ENCODE measurements around the gene SLC24A1.
A peak's percentile ranks its signal among the peaks of the same experiment; 100 is the strongest.
"Not testable (repeated sequence)": the region's sequence is repeated elsewhere in the genome, so short reads cannot be mapped to it uniquely, and the experiment has no call there.

Gene SLC24A1

DNA sequence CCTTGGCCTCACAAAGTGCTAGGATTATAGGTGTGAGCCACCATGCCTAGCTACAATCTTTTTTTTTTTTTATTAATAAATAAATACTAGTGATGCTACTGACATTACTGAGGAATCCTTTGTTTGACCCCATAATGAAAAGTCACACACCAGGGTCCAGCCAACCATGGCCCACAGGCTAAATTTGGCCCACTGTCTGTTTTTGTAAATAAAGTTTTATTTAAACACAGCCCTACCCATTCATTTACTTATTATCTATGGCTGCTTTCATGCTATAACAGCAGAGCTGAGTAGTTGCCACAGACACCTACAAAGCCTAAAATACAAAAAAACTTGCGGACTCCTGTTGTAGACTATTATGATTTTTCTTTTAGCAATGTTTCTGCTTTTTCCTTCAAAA lies 18.2 kb upstream of the SLC24A1 start:
- TF ChIP-seq ZFX (IDR thresholded peaks at IDR 0.05; ENCODE audit: borderline replicate concordance) = no peak
- TF ChIP-seq, protein P1, sequence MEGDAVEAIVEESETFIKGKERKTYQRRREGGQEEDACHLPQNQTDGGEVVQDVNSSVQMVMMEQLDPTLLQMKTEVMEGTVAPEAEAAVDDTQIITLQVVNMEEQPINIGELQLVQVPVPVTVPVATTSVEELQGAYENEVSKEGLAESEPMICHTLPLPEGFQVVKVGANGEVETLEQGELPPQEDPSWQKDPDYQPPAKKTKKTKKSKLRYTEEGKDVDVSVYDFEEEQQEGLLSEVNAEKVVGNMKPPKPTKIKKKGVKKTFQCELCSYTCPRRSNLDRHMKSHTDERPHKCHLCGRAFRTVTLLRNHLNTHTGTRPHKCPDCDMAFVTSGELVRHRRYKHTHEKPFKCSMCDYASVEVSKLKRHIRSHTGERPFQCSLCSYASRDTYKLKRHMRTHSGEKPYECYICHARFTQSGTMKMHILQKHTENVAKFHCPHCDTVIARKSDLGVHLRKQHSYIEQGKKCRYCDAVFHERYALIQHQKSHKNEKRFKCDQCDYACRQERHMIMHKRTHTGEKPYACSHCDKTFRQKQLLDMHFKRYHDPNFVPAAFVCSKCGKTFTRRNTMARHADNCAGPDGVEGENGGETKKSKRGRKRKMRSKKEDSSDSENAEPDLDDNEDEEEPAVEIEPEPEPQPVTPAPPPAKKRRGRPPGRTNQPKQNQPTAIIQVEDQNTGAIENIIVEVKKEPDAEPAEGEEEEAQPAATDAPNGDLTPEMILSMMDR (IDR thresholded peaks at IDR 0.05) = no peak
- H3K27ac ChIP-seq = no peak overlapping the region

DNA sequence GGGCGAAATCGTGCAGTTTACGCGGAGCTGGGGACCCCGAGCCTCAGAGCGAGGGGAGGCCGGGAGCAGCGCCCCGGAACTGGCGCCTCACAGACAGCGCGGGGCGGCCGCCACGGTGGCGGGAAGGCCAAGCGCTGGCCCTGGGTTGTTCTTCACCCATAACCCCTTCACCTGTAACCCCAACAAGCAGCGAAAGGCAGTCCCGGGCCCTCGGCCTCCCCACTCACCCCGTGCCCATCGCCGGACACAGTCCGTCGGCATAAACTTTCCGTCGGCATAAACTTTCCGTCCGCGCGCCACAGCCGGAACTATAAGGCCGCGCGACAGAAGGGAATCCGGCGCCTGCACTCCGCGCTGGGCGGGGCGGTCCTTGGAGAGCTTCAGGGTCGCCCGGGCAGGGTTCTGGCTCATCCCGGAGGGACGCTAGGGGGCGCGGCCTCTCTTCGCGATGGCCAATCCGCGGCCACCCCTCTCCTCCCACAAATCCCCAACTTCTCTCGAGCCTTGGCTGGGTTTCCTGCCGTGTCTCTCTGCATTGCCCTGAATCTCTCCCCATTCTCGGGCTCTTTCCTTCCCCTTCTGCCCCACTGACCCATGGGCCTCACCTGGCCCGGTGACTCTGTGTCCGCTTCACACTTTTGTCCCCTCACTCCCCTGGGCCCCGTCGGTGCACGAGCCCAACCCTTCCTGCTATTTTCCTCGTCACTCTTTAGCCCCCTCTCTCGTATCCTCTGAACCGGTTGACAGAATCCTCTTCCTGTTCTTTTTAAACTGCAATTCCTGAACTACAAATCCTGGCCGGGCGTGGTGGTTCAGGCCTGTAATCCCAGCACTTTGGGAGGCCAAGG lies 10.6 kb upstream of the SLC24A1 start, which contains the start of gene INTS14:
Gene INTS14, minus strand, starts transcription at position 261 of the 848 bp plus-strand sequence. CDS start 3,751 bp downstream, outside the sequence.
- TF ChIP-seq, protein P1 (IDR thresholded peaks at IDR 0.05) = peak; percentile 85
- TF ChIP-seq ZFX (IDR thresholded peaks at IDR 0.05; ENCODE audit: borderline replicate concordance) = peak; percentile 41; the same call in 1 of the 2 replicates
- peak within 1 kb of the TSS; percentile 64 for H3K27ac ChIP-seq

GRCh38 chr15:65611888-65612615 lies 9.7 kb upstream of the SLC24A1 start:
- H3K27ac ChIP-seq = peak overlapping the region; percentile 64

DNA sequence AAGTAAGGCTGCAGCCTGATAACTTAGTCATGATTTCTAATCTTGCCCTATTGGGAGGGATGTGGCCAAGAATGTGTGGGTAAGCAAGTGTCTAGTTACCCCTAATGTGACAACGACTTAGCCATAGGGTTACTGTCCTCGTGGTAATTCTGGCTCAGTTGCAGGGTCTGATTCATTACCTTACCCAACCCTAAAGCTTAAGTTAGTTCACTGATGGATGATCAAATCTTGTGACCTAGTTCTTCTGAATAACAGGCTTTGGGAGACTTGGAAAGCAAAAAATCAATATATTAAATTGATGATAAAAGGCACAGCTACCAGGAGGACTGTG lies 9.2 kb upstream of the SLC24A1 start:
- TF ChIP-seq, protein P1 (IDR thresholded peaks at IDR 0.05) = no peak
- TF ChIP-seq ZFX (IDR thresholded peaks at IDR 0.05; ENCODE audit: borderline replicate concordance) = no peak
- no peak overlapping the region for H3K27ac ChIP-seq

More at GRCh38 chr15:65611888-65612615, 9.7 kb upstream of the SLC24A1 start:
- TF ChIP-seq, protein P1 (IDR thresholded peaks at IDR 0.05) = no peak
- no peak for TF ChIP-seq ZFX (IDR thresholded peaks at IDR 0.05; ENCODE audit: borderline replicate concordance)

GRCh38 chr15:65612949-65613744 lies 8.6 kb upstream of the SLC24A1 start:
- no peak overlapping the region for H3K27ac ChIP-seq
- TF ChIP-seq ZFX (IDR thresholded peaks at IDR 0.05; ENCODE audit: borderline replicate concordance) = no peak
- TF ChIP-seq, protein P1 (IDR thresholded peaks at IDR 0.05) = no peak

- not testable (repeated sequence) for H3K27ac ChIP-seq
These were observed 5.9 kb upstream of the SLC24A1 start for GRCh38 chr15:65615887-65616286.

GRCh38 chr15:65618560-65619109 lies 3.1 kb upstream of the SLC24A1 start:
- H3K27ac ChIP-seq = no peak overlapping the region
- TF ChIP-seq ZFX (IDR thresholded peaks at IDR 0.05; ENCODE audit: borderline replicate concordance) = no peak
- TF ChIP-seq, protein P1 (IDR thresholded peaks at IDR 0.05) = no peak

Data from 22Rv1 (cell line).